Measurements from ENCODE around the gene RHOG. TPM values are rescaled to one million over a fixed set of nuclear protein-coding genes. Genes with fewer than 3 reads are reported as not detected.
"Not testable (repeated sequence)": the region's sequence is repeated elsewhere in the genome, so short reads cannot be mapped to it uniquely, and the experiment has no call there.

RHOG gene
- polyA plus RNA-seq, 2 of the 4 experiments (the other 2 are of a cell fraction): 41.1 to 64.3 TPM

DNA sequence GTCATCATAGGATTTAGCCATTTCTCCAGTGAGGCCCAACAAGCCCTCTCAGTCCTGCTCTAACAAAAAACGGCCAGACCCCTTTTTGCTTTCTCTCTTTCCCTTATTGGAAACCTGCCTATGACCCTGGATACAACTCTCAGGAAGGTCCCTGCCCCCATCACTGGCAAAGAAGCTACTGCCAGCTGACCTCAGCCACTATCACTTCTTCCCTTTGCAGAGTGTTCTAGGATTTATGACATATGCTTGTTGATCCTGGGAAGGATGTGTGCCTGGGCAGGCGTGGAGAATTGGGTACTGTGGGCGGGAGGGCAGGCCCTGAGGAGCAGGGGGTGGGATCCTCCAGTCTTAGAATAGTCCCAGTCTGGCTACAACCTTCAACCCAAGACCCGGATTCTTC is 24.9 kb downstream of the RHOG start:
- 73% methylated on average over 4 of the region's 4 CpGs for WGBS (ENCODE audit: missing lambda C conversion rate)
- no peaks in the 10 kb centered on the region for H3K9me3 ChIP-seq
- POLR2A ChIA-PET: interaction anchor here (0.5 kb wide), 1 partner anchor 9 kb away, joined by 3 read pairs; no protein-coding TSS in a partner anchor
- H3K4me1 ChIP-seq: no peaks in the 10 kb centered on the region
- TF ChIP-seq CHD2 (IDR thresholded peaks at IDR 0.05; ENCODE audit: low read length, partially characterized antibody) (no peak), FOXS1 (CRISPR knock-in tag; IDR thresholded peaks at IDR 0.05) (no peak), RCOR1 (IDR thresholded peaks at IDR 0.05; ENCODE audit: low read depth, low read length) (no peak), CHD4 (IDR thresholded peaks at IDR 0.05; ENCODE audit: borderline replicate concordance) (no peak), JUNB (IDR thresholded peaks at IDR 0.05) (no peak), POLR2AphosphoS2 (conservative IDR thresholded peaks at IDR 0.05; ENCODE audit: low read length) (no peak), RAD21 (conservative IDR thresholded peaks at IDR 0.05 in 1 of 2, IDR thresholded peaks at IDR 0.05 in 1 of 2) (no peak), KDM1A (IDR thresholded peaks at IDR 0.05; ENCODE audit: low read depth) (no peak)
- TF ChIP-seq, protein P1, sequence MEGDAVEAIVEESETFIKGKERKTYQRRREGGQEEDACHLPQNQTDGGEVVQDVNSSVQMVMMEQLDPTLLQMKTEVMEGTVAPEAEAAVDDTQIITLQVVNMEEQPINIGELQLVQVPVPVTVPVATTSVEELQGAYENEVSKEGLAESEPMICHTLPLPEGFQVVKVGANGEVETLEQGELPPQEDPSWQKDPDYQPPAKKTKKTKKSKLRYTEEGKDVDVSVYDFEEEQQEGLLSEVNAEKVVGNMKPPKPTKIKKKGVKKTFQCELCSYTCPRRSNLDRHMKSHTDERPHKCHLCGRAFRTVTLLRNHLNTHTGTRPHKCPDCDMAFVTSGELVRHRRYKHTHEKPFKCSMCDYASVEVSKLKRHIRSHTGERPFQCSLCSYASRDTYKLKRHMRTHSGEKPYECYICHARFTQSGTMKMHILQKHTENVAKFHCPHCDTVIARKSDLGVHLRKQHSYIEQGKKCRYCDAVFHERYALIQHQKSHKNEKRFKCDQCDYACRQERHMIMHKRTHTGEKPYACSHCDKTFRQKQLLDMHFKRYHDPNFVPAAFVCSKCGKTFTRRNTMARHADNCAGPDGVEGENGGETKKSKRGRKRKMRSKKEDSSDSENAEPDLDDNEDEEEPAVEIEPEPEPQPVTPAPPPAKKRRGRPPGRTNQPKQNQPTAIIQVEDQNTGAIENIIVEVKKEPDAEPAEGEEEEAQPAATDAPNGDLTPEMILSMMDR (IDR thresholded peaks at IDR 0.05): no peak
- TF ChIP-seq, protein P2, sequence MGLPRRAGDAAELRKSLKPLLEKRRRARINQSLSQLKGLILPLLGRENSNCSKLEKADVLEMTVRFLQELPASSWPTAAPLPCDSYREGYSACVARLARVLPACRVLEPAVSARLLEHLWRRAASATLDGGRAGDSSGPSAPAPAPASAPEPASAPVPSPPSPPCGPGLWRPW (IDR thresholded peaks at IDR 0.05): no peak
- no peak for DNase-seq (ENCODE audit: low read depth in 1 of 2, low spot score in 1 of 2)
- CTCF ChIA-PET: interaction anchor here (0.7 to 1.6 kb wide), 4 partner anchors 9 to 39 kb away, joined by 3 to 5 read pairs (median 4); partner anchors contain the start of gene STIM1
- no peak overlapping the region for H3K27ac ChIP-seq
- no peak for ATAC-seq
- H3K4me3 ChIP-seq: no peak overlapping the region
- no peak overlapping the region for H3K4me2 ChIP-seq
- no peak for FAIRE-seq

DNA sequence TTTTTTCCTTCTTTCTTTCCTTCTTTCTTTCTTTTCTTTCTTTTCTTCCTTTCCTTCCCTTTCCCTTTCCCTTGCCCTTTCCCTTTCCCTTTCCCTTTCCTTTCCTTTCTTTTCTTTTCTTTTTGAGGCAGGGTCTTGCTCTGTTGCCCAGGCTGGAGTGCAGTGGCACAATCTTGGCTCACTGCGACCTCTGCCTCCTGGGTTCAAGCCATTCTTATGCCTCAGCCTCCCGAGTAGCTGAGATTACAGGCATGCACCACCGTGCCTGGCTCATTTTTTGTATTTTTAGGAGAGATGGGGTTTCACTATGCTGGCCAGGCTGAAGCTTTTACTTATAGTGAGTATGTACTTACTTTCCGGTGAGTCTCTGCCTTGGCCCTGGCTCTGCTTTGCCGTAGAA is 25.9 kb downstream of the RHOG start:
- H3K27ac ChIP-seq; DNase-seq (ENCODE audit: low read depth in 1 of 2, low spot score in 1 of 2); FAIRE-seq; POLR2A ChIA-PET; H3K4me1 ChIP-seq; H3K9me3 ChIP-seq; ATAC-seq; H3K4me2 ChIP-seq; H3K4me3 ChIP-seq: not testable (repeated sequence)
- 67% methylated on average over 5 of the region's 5 CpGs for WGBS (ENCODE audit: missing lambda C conversion rate)
- CTCF ChIA-PET: interaction anchor here (0.6 to 1.9 kb wide), 3 partner anchors 10 to 1414 kb away, joined by 3 to 9 read pairs (median 5); partner anchors contain the start of gene TSSC4

DNA sequence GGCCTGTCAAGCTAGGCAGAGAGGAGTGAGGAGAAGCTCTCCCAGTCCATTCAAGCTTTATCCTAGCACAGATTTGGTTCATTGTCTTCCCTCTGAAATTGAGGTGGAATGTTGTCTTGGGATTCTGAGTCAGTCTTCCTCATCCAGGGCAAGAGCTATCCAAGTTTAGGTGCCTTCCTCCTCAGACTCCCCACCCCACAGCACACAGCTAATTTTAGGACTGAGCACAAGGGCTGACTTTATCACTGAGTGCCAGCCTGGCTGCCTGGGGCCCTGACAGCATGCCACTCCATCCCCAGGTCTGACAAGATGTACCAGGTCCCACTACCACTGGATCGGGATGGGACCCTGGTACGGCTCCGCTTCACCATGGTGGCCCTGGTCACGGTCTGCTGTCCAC is 29.8 kb downstream of the RHOG start:
- no peak for DNase-seq (ENCODE audit: low read depth in 1 of 2, low spot score in 1 of 2)
- no peaks in the 10 kb centered on the region for H3K9me3 ChIP-seq
- ChIA-PET CTCF (interaction anchor here (0.6 to 7.2 kb wide), 8 partner anchors 10 to 262 kb away, joined by 3 to 66 read pairs (median 12); partner anchors contain the start of gene NUP98), POLR2A (interaction anchor here (1.1 kb wide), 1 partner anchor 30 kb away, joined by 5 read pairs; no protein-coding TSS in a partner anchor)
- no peak for TF ChIP-seq HOXB13 (CRISPR knock-in tag; IDR thresholded peaks at IDR 0.05; ENCODE audit: low read depth)
- TF ChIP-seq, protein P3, sequence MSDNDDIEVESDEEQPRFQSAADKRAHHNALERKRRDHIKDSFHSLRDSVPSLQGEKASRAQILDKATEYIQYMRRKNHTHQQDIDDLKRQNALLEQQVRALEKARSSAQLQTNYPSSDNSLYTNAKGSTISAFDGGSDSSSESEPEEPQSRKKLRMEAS (IDR thresholded peaks at IDR 0.05): no peak
- ATAC-seq: no peak
- no peak overlapping the region for H3K4me2 ChIP-seq
- H3K4me3 ChIP-seq: no peak overlapping the region
- 0 out of 3 replicates have a peak, but pooled peaks cover 3% of the 10 kb centered on the region for H3K4me1 ChIP-seq
- 100% methylated on average over 4 of the region's 4 CpGs for WGBS (ENCODE audit: missing lambda C conversion rate)
- no peak overlapping the region for H3K27ac ChIP-seq
- FAIRE-seq: no peak

DNA sequence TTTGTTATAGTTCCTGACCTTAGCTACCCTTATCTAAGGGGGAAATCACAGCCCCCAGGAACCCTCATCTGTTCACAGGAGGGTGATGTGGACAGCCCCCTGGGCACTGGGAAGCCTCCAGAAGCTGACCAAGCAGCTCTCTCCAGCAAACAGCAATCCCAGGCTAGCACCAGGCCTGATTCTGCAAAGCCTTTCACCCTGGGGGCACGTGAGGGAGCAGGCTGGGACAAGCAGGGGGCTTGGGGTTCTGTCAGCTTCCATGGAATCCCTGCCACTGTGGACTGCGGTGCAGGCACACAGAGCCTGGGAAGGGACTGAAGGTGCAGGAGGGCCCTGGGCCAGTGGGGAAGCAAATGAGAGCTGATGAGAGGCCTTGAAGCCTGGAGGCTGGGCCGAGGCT is 30.3 kb downstream of the RHOG start:
- Histone ChIP-seq H3K4me1 (0 out of 3 replicates have a peak, but pooled peaks cover 3% of the 10 kb centered on the region), H3K4me3 (no peak overlapping the region), H3K4me2 (no peak overlapping the region), H3K9me3 (no peaks in the 10 kb centered on the region), H3K27ac (no peak overlapping the region)
- DNase-seq (ENCODE audit: low read depth in 1 of 2, low spot score in 1 of 2): no peak
- ATAC-seq: no peak
- FAIRE-seq: no peak
- CTCF ChIA-PET: interaction anchor here (0.6 to 7.2 kb wide), 9 partner anchors 10 to 263 kb away, joined by 3 to 66 read pairs (median 14); partner anchors contain the start of genes NUP98 and RHOG
- WGBS (ENCODE audit: missing lambda C conversion rate): 60% methylated on average over 3 of the region's 3 CpGs
- TF ChIP-seq TFCP2L1 (CRISPR knock-in tag; IDR thresholded peaks at IDR 0.05) (no peak), FOSB (CRISPR knock-in tag; IDR thresholded peaks at IDR 0.05) (no peak), CHD4 (IDR thresholded peaks at IDR 0.05; ENCODE audit: borderline replicate concordance) (no peak), RFX5 (IDR thresholded peaks at IDR 0.05) (no peak), ZSCAN20 (CRISPR knock-in tag; IDR thresholded peaks at IDR 0.05) (no peak), RCOR1 (IDR thresholded peaks at IDR 0.05; ENCODE audit: low read depth, low read length) (no peak), KDM5A (IDR thresholded peaks at IDR 0.05) (no peak), PHF8 (IDR thresholded peaks at IDR 0.05; ENCODE audit: borderline replicate concordance, low read depth) (no peak), FOXS1 (CRISPR knock-in tag; IDR thresholded peaks at IDR 0.05) (no peak)
- TF ChIP-seq, protein P4, sequence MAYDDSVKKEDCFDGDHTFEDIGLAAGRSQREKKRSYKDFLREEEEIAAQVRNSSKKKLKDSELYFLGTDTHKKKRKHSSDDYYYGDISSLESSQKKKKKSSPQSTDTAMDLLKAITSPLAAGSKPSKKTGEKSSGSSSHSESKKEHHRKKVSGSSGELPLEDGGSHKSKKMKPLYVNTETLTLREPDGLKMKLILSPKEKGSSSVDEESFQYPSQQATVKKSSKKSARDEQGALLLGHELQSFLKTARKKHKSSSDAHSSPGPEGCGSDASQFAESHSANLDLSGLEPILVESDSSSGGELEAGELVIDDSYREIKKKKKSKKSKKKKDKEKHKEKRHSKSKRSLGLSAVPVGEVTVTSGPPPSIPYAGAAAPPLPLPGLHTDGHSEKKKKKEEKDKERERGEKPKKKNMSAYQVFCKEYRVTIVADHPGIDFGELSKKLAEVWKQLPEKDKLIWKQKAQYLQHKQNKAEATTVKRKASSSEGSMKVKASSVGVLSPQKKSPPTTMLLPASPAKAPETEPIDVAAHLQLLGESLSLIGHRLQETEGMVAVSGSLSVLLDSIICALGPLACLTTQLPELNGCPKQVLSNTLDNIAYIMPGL (CRISPR knock-in tag; IDR thresholded peaks at IDR 0.05; ENCODE audit: borderline replicate concordance): no peak
- TF ChIP-seq, protein P5, sequence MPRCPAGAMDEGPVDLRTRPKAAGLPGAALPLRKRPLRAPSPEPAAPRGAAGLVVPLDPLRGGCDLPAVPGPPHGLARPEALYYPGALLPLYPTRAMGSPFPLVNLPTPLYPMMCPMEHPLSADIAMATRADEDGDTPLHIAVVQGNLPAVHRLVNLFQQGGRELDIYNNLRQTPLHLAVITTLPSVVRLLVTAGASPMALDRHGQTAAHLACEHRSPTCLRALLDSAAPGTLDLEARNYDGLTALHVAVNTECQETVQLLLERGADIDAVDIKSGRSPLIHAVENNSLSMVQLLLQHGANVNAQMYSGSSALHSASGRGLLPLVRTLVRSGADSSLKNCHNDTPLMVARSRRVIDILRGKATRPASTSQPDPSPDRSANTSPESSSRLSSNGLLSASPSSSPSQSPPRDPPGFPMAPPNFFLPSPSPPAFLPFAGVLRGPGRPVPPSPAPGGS (IDR thresholded peaks at IDR 0.05): no peak
- POLR2A ChIA-PET: interaction anchor here (1.1 kb wide), 1 partner anchor 31 kb away, joined by 5 read pairs; no protein-coding TSS in a partner anchor
